ENCODE data around the gene RUFY1.
"Not testable (repeated sequence)": the region's sequence is repeated elsewhere in the genome, so short reads cannot be mapped to it uniquely, and the experiment has no call there.

RUFY1 gene

DNA sequence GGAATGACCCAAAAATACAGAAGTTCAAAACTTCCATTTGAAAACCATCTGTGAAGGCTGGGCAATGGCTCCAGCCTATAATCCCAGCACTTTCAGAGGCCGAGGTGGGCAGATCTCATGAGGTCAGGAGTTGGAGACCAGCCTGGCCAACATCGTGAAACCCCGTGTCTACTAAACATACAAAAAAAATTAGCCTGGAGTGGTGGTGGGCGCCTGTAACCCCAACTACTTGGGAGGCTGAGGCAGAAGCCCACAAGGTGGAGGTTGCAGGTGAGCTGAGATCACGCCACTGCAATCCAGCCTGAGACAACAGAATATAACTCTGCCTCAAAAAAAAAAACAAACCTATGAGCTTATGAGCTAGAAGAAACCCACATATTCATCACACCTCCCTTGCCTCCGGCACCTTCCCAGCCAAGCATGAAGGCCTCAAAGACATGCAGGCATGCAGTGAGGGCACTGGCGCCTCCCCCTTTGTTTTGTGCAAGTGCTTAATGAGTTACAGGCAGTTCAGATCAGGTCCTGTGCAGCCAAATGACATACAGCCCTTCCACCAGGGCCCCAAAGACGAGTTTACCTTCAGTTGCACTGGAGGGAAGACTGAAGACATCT is 63.2 kb downstream of the RUFY1 start:
- in situ Hi-C loops (cut with HindIII; ENCODE audit: low pct_ligation_motif_present, low pct_unique_long_range_greater_than_20kb, low sequenced_read_pairs), result no loop called here
- DNase-seq, result no peak

DNA sequence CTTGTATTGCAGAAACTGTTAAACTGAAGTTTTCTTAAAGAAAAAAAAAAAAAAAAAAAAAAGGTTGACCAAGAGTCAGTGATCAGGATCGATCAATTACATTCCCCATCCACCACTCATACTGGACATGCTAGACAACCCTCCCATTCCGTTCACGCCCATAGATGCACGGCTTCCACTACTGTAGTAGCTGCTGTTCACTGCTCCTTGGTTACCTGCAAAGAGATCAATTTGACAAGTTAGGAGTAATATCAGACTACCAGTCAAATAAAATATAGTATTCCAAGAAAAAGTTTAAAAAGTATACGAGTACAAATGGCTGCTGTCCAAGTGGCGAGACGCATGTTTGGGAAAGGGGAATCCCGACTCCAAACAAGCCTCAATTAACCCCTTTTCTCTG is 64.4 kb downstream of the RUFY1 start:
- in situ Hi-C loops (cut with HindIII; ENCODE audit: low pct_ligation_motif_present, low pct_unique_long_range_greater_than_20kb, low sequenced_read_pairs), result no loop called here
- DNase-seq, result no peak

DNA sequence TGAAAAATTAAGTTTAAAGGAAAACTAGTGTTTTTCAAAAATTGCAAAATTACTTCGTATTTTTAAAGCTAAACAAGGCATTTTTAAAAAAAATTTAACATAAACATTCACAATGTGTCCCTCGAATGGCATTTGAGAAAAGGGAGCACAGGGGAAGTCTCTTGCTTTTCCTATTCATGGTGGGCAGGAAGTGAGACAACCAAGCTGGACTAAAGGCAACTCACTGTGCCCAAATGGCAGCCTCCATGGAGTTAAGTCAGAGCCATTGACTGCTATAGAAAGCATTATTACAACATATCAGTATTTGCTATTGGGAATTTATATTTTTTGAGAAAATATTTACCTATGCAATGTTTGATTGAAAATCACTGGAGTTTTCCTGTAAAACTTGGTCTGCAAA is 64.8 kb downstream of the RUFY1 start:
- in situ Hi-C loops (cut with HindIII; ENCODE audit: low pct_ligation_motif_present, low pct_unique_long_range_greater_than_20kb, low sequenced_read_pairs), result no loop called here

DNA sequence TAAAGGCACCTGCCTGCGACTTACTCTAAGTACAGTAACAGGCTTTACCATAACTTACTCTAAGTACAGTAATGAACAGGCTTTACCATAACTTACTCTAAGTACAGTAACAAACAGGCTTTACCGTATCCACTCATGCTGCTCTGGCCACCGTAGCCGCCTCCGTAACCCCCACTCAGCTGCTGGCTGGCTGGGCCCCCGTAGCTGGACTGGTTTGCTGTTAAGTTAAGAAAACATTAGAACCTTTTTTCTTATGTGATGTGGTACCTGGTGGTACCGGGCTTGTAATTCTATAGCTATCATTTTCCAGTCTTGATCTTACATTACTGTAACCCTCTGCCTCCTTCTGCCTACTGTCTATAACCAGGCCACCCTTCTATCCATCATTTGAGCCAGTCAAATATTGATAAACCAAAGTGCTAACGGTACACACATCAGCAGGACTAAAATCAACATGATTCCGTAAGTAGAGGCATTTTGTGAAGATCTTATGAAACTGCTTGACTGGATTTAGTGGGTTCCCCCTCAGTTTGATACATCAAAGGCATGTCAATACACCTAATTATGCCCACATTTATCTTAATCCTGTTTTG is 65.7 kb downstream of the RUFY1 start:
- no peak for DNase-seq
- in situ Hi-C loops (cut with HindIII; ENCODE audit: low pct_ligation_motif_present, low pct_unique_long_range_greater_than_20kb, low sequenced_read_pairs), result no loop called here

More for the DNA sequence above, 64.8 kb downstream of the RUFY1 start:
- DNase-seq, result no peak

DNA sequence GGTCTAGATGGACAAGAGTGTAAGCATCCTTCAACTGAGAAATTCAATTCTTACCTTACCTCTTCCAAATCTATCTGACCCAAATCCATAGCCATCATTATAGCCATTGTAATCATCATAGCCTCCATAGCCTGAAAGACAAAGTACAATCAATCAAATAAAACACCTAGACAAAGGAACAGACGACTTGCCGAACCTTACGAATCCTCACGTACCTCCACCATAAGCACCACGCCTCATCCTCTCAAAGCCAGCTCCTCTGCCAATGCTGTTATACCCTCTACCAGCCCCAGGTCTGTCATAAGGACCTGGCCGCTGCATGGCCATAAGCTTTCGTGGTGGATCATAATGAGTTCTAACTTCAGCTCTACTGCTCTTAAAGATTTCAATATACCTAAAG is 67.6 kb downstream of the RUFY1 start:
- in situ Hi-C loops (cut with HindIII; ENCODE audit: low pct_ligation_motif_present, low pct_unique_long_range_greater_than_20kb, low sequenced_read_pairs), result no loop called here

DNA sequence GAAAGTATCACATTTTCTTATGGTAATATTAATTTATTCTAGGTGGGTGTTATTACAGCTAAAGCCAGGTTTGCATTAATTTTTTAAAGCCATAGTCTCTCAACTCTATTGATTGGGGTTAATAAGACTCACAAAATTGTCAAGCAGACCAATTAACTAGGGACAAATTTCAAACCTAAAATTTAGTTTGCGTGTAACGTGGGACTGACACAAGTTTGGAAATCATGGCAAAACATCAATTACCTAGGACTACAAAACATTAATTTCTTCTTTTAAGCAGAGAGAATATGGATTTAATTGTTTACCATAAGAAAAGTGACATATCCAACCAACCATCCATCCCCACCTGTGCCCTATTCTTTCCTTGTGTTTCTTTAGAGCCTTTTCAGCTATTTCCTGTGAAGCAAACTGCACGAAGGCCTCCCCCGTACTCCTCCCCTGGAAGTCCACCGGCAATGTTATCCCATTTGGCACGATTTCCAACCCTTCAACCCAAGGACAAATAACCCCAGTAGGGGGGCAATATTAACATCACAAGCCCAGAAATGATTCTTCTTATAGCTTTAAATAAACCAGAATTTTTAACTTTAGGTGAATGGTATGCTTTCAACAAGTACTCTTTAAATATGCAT is 68.7 kb downstream of the RUFY1 start:
- DNase-seq, result no peak
- in situ Hi-C loops (cut with HindIII; ENCODE audit: low pct_ligation_motif_present, low pct_unique_long_range_greater_than_20kb, low sequenced_read_pairs), result no loop called here

More for the DNA sequence above, 67.6 kb downstream of the RUFY1 start:
- no peak for DNase-seq

DNA sequence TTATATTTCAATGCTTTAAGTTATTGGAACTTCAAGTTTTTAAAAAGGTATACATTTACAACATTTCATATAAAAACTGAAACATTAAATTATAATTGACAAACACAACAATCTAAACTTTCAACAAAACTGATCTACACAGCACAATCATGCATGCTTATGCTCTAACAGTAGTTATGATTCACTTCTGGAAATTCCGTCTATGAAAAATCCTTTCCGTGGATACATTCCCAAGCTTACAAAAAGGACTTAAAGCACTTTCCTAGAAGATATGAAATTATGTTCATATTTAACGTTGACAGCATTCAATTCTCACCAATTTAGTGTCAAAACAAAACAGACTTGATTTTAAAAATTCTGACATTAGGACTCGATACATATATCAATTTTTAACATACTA is 69.4 kb downstream of the RUFY1 start:
- DNase-seq, result no peak
- in situ Hi-C loops (cut with HindIII; ENCODE audit: low pct_ligation_motif_present, low pct_unique_long_range_greater_than_20kb, low sequenced_read_pairs), result no loop called here

DNA sequence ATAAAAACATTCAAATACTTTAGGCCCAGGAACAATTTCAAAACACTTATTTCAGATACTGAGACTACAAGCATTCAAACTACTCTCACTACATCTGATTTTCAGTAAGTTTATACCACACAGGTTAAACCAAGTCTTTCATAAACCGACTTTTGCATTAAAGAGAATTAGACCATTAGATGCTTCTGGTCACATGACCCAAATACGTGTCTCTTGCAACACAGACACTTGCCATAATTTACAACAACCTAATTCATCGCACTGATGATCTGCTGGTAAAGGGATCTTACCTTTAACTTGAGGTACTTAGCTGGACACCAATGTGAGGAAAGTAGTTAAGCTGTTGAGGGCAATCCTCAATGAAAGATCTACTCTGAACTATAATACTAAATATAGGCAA is 69.9 kb downstream of the RUFY1 start:
- no peak for DNase-seq
- in situ Hi-C loops (cut with HindIII; ENCODE audit: low pct_ligation_motif_present, low pct_unique_long_range_greater_than_20kb, low sequenced_read_pairs), result no loop called here

DNA sequence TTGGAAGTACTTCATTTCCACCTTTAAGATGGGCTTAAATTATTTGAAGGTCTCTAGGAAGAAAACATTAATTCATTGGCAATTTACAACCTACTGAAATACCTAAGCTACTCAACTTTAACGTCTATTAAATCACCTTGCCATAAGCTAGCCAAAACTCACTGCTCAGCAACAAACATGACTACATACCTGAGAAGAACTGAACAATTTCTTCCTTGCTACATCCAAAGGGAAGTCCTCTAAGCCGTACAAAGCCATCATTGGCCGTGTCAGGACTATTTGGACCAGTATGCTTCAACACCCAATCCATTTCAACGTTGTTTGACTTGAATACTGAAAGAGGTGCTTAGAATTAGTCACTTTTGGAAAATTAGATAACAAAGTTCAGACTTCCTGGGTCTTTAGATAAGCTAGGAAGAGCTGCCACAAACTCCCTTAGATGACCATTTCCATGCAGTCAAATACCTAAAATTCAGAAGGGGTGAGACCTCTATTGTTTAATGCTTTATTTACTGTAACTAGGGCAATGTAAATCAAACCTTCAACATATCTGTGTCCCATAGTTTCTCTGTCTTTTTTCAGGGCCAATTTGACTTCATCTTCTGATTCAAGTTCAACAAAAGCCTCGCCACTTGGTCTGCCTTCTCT is 70.5 kb downstream of the RUFY1 start:
- in situ Hi-C loops (cut with HindIII; ENCODE audit: low pct_ligation_motif_present, low pct_unique_long_range_greater_than_20kb, low sequenced_read_pairs), result no loop called here
- DNase-seq, result no peak

DNA sequence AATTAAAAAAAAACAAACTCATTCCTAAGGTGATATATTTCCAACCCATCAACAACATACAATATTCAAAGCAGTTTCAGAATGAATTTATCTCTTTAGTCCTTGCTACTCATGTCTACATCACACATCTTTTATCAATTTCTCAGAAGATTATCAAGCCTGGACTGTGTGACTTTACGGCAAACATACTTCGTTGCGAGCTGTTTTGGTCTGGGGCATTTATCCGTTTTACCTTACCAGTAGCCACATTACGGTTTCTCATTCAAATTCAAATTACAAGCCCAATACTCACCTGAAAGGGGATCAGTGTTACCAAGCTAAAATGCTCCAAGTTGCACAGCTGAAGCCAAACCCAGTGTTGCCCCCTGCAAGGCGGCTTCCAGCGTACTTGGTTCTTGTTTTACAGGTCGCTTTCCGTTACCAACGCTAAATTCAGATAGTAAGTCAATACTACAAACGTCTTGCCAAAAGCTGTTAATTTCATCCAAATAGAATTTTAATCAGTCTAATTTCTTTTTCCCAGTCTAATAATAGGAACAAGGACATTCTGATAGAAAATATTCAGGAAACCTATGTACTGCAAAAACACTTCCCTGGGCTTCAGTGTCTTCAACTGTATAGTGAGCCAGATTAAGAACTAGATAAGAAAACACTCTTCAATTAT is 71.3 kb downstream of the RUFY1 start:
- no peak for DNase-seq
- in situ Hi-C loops (cut with HindIII; ENCODE audit: low pct_ligation_motif_present, low pct_unique_long_range_greater_than_20kb, low sequenced_read_pairs), result no loop called here

DNA sequence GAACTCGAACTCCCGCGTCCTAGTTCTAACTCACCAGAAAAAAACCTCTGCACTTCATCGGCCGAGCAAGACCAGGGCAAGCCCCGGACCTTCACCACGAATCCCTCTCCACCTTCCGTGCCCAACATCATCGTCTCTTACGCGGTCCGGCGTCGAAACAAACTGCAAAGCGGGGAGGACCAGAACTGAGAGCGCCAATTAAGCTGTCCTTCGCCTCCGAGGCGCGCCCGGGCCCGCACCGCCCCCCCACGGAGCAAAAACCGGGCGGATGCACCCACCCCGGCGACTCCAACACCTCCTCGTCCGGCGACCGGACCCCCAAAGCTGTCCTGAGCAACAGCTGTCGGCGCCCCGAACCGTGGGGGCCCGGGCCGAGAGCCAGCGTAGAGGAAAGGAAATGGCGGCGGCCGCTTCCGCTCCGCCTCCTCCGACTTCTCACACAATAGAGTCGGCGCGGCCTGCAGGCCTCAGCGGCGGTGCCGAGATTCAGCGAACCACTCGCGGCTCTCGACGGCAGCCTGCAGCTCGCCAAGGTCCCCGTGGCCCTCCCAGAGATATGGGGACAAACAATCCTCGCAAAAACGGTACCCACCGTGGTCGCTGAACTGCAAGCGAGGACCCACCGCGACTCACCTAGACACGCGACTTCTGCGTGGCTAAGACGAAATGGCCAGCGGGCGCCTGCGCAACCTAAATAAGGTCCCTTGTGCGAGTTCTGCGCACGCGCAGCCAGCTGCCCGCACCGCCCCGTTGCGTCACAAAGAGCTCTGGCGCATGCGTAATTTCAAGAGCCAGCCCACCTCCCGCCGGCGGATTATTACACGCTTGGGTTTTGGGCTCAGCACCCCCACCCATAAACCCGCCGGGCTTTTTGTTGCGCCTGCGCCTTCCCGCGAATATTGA is 72.9 kb downstream of the RUFY1 start, which contains the start of gene HNRNPH1:
TSS of gene HNRNPH1 (minus strand) at position 669 of the 903 bp plus-strand sequence. CDS start at position 131, 538 bp downstream.
- in situ Hi-C loops (cut with HindIII; ENCODE audit: low pct_ligation_motif_present, low pct_unique_long_range_greater_than_20kb, low sequenced_read_pairs), result no loop called here
- DNase-seq, result peak; percentile 97

DNA sequence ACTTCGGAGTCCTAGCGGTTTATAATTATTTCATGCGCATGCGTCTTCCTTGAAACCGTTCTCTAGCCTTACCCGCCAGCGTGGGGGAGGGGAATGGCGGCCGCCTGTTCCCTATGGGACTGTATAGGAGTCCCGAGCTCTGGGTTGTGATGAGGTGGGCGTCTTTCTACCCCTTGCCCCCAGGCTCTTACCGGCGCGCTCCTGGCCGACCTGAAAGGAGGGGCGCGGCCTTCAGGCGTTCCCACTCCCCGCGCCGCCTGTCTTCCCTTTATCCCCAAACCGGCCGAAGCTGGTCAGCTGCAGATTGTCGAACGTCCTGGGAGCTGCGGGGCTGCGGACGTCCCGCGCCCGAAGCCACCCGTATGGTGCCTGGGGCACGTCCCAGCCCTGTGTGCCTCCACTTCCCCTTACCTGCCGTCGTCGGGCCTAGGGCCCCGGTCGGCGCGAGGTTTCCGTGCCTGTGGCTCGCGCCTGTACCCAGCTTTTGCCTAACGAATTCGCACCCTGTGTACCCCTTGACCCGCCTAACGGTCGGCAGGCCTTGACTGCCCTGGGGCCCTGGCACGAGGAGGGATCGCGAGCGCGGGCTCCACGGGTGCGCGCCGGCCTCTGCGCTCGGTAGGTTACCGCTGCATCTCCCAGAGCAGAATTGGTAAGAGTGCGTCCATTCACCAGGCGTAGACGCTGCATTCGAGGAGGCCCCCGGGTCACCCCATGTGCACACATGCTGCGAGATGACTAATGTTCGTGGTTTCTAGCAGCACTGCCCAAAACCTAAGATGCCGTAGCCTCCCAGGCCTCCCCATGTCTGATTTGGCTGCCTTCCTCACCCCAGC is 73.8 kb downstream of the RUFY1 start:
- in situ Hi-C loops (cut with HindIII; ENCODE audit: low pct_ligation_motif_present, low pct_unique_long_range_greater_than_20kb, low sequenced_read_pairs), result no loop called here
- peak; percentile 64 for DNase-seq

DNA sequence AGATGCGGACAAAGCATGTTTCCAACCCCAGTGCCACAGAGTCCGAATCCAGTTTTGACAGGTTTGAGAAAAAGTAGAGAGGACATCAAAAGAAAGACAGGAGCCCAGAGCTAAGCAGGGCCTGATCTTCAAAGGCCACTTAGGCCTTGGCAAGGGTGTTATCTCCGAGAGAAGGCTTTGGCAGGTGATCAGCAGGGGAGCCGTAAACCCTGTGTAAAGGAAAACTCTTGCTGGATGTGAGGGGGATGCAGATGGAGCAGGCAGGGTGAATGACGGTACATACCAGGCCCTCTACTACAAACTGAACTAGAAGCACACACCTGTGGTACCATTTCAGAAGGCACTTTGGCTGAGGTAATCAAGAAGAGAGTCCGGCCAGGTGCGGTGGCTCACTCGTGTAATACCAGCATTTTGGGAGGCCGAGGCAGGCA is 74.5 kb downstream of the RUFY1 start:
- DNase-seq, result no peak
- in situ Hi-C loops (cut with HindIII; ENCODE audit: low pct_ligation_motif_present, low pct_unique_long_range_greater_than_20kb, low sequenced_read_pairs), result no loop called here

DNA sequence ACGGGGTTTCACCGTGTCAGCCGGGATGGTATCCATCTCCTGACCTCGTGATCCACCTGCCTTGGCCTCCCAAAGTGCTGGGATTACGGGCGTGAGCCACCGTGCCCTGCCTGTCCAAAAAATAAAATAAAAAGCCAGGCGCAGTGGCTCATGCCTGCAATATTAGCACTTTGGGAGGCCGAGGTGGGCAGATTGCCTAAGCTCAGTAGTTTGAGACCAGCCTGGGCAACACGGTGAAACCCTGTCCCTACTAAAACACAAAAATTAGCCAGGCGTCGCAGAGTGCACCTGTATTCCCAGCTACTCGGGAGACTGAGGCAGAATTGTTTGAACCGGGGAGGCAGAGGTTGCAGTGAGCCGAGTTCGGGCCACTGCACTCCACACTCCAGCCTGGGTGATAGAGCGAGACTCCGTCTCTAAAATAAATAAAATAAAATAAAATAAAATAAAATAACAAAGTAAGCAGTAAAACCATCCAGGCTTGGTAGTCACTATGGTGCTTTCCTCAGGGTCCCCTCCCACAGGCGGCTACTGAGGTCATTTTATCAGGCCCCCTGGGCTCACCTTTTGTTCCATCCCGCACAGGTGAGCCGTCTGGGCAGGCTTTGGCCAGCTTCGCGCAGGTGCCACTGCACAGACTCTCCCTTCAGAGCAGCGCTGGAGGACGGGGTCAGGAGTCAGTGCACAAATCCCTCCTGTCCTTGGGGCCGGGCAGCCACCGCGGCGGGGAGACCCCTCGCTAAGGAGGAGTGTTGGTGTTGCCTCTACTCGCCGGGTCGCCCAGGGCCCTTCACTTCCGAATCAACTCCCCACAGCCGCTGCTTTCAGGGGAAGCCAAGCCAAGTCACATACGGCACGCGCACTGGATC is 83.4 kb downstream of the RUFY1 start:
- DNase-seq; in situ Hi-C loops (cut with HindIII; ENCODE audit: low pct_ligation_motif_present, low pct_unique_long_range_greater_than_20kb, low sequenced_read_pairs): not testable (repeated sequence)

DNA sequence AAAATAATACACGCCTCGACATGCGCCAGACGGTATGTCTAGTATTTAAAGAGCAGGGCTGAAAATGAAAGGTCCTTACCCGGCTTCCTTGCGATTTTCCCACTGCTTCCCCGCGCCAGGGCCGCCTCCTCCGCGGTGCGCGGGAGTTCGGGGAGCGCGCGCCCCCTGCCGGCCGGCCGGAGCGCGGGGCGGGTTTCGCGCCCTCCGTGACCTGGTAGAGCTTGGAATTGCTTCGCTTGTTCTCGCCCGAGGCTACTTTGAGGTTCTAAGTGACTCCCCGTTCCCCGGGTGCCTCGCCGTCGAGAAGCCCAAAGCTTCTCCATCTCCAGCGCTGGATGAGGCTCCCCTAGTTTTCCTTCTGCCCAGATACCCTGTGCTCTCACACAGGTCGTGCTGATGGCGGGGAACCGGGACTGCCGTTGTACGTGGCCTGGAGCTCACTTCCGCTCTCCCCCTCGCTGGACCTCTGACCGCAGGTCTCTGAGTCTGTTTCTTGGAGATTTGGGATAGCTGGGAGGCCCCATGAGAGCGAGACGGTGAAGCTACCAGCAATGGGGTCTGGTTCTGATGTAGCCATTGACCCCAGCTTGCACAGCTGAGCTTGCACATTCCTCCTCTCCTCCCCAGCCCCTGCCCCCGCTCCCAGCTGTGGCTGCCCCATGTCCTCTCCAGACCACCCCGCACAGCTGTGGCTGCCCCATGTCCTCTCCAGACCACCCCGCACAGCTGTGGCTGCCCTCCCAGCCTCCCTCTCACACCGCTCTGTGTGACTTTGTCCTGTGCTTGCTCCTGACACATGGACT is 84.2 kb downstream of the RUFY1 start:
- DNase-seq; in situ Hi-C loops (cut with HindIII; ENCODE audit: low pct_ligation_motif_present, low pct_unique_long_range_greater_than_20kb, low sequenced_read_pairs): not testable (repeated sequence)

DNA sequence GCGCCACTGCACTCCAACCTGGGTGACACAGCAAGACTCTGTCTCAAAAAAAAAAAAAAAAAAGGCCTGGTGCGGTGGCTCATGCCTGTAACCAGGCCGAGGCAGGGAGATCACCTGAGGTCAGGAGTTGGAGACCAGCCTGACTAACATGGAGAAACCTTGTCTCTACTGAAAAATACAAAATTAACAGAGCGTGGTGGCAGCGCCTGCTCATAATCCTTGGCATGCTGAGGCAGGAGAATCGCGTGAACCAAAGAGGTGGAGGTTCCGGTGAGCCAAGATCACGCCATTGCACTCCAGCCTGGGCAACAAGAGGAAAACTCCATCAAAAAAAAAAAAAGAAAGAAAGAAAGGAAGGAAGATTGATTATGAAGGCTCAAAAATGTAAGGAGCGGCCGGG is 88.9 kb downstream of the RUFY1 start:
- in situ Hi-C loops (cut with HindIII; ENCODE audit: low pct_ligation_motif_present, low pct_unique_long_range_greater_than_20kb, low sequenced_read_pairs); DNase-seq: not testable (repeated sequence)
